ENCODE data around the gene METTL4. TPM values are rescaled to one million over a fixed set of nuclear protein-coding genes. Genes with fewer than 3 reads are reported as not detected.

METTL4 gene
- total RNA-seq, 1 experiment from 2014 or later, result 15.5 TPM

GRCh38 chr18:2537296-2537695, 34.0 kb downstream of the METTL4 start:
- Histone ChIP-seq H3K9me2 (ENCODE audit: insufficient read depth) (no peaks in the 10 kb centered on the region), H3K4me1 (ENCODE audit: control insufficient read depth in 1 of 2, insufficient read depth in 2 of 2, low read length in 2 of 2) (no peaks in the 10 kb centered on the region), H3K27me3 (ENCODE audit: insufficient read depth, low read length) (no peaks in the 10 kb centered on the region), H3K27ac (ENCODE audit: low read depth, low read length) (no peak overlapping the region), H3K4me3 (replicated peaks in 1 of 2; ENCODE audit: low read depth in 1 of 2, low read length in 2 of 2) (no peak overlapping the region), H2AFZ (ENCODE audit: low read depth, low read length, poor library complexity, severe bottlenecking) (no peak overlapping the region), H3K36me3 (ENCODE audit: control insufficient read depth in 1 of 2, insufficient read depth in 2 of 2, low read length in 2 of 2) (no peaks in the 10 kb centered on the region), H3K9me3 (ENCODE audit: control insufficient read depth in 1 of 2, insufficient read depth in 1 of 2, low read depth in 1 of 2, low read length in 2 of 2) (no peaks in the 10 kb centered on the region), H3K4me2 (ENCODE audit: low read length) (no peak overlapping the region), H3K9ac (ENCODE audit: low read length) (no peak overlapping the region), H3K79me2 (ENCODE audit: insufficient read depth, low read length) (no peaks in the 10 kb centered on the region), H4K20me1 (ENCODE audit: insufficient read depth) (no peaks in the 10 kb centered on the region)
- CTCF ChIA-PET, result no interaction called here
- intact Hi-C loops (cut with micrococcal nuclease), result no loop called here
- DNase-seq (ENCODE audit: low read depth, low spot score) (no peak), ATAC-seq (no peak)
- POLR2A ChIA-PET, result no interaction called here
- RAD21 ChIA-PET (ENCODE audit: low non-redundant PET in 1 of 2, low total read pairs in 2 of 2, uncharacterized antibody in 2 of 2, unreplicated experiment in 2 of 2), result interaction anchor here in 1 of 2 experiments (1.1 kb wide), 1 partner anchor 433 kb away, joined by 3 read pairs; no protein-coding TSS in a partner anchor
- no TSS peak for BruUV-seq (replicated peaks)
- TF ChIP-seq, protein P1, sequence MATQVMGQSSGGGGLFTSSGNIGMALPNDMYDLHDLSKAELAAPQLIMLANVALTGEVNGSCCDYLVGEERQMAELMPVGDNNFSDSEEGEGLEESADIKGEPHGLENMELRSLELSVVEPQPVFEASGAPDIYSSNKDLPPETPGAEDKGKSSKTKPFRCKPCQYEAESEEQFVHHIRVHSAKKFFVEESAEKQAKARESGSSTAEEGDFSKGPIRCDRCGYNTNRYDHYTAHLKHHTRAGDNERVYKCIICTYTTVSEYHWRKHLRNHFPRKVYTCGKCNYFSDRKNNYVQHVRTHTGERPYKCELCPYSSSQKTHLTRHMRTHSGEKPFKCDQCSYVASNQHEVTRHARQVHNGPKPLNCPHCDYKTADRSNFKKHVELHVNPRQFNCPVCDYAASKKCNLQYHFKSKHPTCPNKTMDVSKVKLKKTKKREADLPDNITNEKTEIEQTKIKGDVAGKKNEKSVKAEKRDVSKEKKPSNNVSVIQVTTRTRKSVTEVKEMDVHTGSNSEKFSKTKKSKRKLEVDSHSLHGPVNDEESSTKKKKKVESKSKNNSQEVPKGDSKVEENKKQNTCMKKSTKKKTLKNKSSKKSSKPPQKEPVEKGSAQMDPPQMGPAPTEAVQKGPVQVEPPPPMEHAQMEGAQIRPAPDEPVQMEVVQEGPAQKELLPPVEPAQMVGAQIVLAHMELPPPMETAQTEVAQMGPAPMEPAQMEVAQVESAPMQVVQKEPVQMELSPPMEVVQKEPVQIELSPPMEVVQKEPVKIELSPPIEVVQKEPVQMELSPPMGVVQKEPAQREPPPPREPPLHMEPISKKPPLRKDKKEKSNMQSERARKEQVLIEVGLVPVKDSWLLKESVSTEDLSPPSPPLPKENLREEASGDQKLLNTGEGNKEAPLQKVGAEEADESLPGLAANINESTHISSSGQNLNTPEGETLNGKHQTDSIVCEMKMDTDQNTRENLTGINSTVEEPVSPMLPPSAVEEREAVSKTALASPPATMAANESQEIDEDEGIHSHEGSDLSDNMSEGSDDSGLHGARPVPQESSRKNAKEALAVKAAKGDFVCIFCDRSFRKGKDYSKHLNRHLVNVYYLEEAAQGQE (IDR thresholded peaks at IDR 0.05; ENCODE audit: low read depth), result no peak
- no peak for TF ChIP-seq EZH2 (IDR thresholded peaks at IDR 0.05)
- TF ChIP-seq, protein P2, sequence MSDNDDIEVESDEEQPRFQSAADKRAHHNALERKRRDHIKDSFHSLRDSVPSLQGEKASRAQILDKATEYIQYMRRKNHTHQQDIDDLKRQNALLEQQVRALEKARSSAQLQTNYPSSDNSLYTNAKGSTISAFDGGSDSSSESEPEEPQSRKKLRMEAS (IDR thresholded peaks at IDR 0.05), result no peak
- no peak for TF ChIP-seq JUND (IDR thresholded peaks at IDR 0.05)
- TF ChIP-seq ZFX (IDR thresholded peaks at IDR 0.05), result no peak
- TF ChIP-seq ZNF274 (IDR thresholded peaks at IDR 0.05; ENCODE audit: low read depth, low read length), result no peak
- TF ChIP-seq CTCF (IDR thresholded peaks at IDR 0.05 in 2 of 3, conservative IDR thresholded peaks at IDR 0.05 in 1 of 3; ENCODE audit: borderline replicate concordance in 1 of 3, insufficient read depth in 1 of 3, low read depth in 2 of 3, low read length in 2 of 3), result no peak
- no peak for TF ChIP-seq EGR1 (IDR thresholded peaks at IDR 0.05; ENCODE audit: low read depth)
